HT-29 (cell line): ENCODE results near the gene SRRM3. TPM values are rescaled to one million over a fixed set of nuclear protein-coding genes. Genes with fewer than 3 reads are reported as not detected.
A peak's percentile ranks its signal among the peaks of the same experiment; 100 is the strongest.
"Not testable (repeated sequence)": the region's sequence is repeated elsewhere in the genome, so short reads cannot be mapped to it uniquely, and the experiment has no call there.

Experiments used
- DNase-seq: peaks from one replicate; pipeline ENCODE4 v3.0.0-alpha.2; 2015; ENCODE audit warnings: low spot score
- total RNA-seq: library from RNA; depleted of rRNA; stranded (reverse); fragments of >200 nt; shearing (Covaris generic); gene quantifications from 2 replicates; pipeline ENCODE4 v1.2.3, GENCODE V29; 2014; rRNA removed

The SRRM3 gene, protein sequence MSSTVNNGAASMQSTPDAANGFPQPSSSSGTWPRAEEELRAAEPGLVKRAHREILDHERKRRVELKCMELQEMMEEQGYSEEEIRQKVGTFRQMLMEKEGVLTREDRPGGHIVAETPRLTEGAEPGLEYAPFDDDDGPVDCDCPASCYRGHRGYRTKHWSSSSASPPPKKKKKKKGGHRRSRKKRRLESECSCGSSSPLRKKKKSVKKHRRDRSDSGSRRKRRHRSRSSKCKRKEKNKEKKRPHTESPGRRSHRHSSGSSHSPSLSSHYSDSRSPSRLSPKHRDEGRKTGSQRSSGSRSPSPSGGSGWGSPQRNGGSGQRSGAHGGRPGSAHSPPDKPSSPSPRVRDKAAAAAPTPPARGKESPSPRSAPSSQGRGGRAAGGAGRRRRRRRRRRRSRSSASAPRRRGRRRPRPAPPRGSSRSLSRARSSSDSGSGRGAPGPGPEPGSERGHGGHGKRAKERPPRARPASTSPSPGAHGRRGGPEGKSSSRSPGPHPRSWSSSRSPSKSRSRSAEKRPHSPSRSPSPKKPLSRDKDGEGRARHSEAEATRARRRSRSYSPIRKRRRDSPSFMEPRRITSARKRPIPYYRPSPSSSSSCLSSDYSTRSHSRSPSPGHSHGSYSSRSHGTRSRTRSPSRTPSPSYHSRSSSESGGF
- total RNA-seq, result 0.05 TPM in 1 of 2 replicates, not detected in the other

- peak; percentile 76 for DNase-seq
Measured at GRCh38 chr7:76201732-76202665, at the start of gene SRRM3. TSS of gene SRRM3 (plus strand) at chr7:76201896. CDS start at chr7:76235067, 33,171 bp downstream.

DNA sequence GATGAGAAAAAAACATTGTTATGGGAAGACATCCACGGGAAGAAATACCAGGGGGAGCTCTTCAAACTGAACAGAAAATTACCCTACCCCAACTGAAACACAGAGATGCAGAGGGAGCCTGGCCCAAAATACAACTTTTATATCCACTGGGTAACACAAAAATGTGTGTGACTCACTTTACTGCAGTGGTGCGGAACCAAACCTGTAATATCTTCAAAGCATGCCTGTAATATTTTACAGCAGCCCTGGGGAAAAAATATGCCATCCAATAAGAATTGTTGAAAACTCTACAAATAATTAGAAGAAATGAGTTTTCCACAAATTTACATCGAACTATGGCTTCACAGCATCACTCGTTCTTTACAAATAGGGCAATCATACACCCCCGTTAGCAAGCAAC is 49.8 kb upstream of the SRRM3 start:
- no peak for DNase-seq

GRCh38 chr7:76153571-76154230 is 48.0 kb upstream of the SRRM3 start:
- DNase-seq, result not testable (repeated sequence)

DNA sequence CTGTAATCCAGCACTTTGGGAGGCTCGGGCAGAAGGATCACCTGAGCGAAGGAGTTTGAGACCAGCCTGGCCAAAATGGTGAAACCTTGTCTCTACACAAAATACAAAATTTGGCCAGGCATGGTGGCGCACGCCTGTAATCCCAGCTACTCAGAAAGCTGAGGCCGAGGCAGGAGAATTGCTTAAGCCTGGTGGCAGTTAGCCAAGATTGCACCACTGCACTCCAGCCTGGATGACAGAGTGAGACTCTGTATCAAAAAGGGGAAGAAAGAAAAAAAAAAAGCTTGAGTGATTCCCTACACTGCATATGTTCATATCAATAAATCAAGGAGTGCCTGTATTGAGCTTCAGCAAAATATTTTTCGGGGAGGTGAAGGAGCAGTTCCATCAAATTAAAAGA is 45.8 kb upstream of the SRRM3 start:
- no peak for DNase-seq

GRCh38 chr7:76156992-76157685 is 44.6 kb upstream of the SRRM3 start:
- not testable (repeated sequence) for DNase-seq

DNA sequence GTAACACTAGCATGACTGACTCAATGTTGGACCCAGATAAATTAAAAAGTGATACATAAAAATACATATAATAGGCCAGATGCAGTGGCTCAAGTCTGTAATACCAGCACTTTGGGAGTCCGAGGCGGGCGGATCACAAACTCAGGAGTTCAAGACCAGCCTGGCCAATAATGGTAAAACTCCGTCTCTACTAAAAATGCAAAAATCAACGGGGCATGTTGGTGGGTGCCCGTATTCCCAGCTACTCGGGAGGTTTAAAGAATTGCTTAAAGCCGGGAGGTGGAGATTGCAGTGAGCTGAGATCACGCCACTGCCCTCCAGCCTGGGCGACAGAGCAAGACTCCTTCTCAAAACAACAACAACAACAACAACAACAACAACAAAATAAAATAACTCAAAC is 43.3 kb upstream of the SRRM3 start:
- DNase-seq, result not testable (repeated sequence)

DNA sequence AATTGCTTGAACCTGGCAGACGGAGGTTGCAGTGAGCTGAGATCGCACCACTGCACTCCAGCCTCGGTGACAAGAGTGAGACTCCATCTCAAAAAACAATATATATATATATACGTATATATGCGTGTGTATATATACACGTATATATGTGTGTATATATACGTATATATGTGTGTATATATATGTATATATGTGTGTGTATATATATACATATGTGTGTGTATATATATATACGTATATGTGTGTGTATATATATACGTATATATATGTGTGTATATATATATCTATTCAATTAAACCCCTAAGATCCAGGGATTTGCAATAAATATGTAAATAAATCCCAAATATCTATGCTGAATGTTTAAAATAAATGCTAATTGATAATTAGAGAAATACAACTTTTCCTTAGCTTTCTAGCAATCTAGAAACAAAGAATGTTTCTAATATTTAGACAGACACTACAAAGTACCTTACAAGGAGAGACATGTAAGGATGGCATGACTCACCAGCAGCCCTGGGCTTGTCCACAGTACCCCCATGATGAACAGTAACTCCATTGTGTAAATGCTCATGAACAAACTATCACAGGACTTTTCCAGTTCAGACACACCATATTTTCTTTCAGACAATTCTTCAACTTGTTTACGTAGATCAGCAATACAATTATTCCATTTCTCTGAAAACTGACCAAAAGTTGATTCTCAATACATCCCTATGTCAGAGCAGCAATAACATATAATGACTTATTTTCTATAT is 39.1 kb upstream of the SRRM3 start:
- not testable (repeated sequence) for DNase-seq

DNA sequence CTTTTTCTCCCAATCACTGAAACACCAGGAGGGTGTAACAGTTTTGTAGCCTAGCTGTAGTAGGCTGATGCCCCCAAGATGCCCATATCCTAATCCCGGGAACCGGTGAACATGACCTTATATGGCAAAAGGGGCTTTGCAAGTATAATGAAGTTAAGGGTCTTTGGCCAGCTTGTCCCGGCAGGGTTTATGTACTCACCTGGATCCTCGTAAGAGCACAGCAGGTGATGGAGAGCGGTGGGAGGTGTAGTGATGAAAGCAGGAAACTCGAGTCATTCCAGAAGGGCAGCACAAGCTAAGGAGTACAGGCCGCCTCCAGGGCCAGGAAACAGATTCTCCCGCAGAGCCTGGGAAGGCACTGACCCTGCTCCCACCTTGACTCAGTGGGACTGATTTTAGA is 37.9 kb upstream of the SRRM3 start:
- DNase-seq, result not testable (repeated sequence)

GRCh38 chr7:76165106-76165972 is 36.4 kb upstream of the SRRM3 start:
- DNase-seq, result no peak

DNA sequence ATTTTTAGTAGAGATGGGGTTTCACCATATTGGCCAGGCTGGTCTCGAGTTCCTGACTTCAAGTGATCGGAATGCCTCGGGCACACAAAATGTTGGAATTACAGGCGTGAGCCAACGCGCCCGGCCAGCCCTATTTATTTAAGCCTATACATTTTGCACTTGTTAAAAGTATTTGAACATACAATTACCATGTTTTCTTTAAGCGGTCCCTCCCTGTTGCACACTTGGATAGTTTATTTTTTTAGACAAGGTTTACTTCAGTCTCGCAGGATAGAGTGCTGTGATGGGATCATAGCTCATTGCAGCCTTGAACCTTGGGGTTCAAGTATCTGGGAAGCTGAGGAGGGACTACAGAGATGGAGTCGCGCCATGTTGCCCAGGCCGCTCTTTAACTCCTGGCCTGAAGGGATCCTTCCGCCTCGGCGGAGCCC is 35.7 kb upstream of the SRRM3 start:
- DNase-seq, result peak; percentile 8

DNA sequence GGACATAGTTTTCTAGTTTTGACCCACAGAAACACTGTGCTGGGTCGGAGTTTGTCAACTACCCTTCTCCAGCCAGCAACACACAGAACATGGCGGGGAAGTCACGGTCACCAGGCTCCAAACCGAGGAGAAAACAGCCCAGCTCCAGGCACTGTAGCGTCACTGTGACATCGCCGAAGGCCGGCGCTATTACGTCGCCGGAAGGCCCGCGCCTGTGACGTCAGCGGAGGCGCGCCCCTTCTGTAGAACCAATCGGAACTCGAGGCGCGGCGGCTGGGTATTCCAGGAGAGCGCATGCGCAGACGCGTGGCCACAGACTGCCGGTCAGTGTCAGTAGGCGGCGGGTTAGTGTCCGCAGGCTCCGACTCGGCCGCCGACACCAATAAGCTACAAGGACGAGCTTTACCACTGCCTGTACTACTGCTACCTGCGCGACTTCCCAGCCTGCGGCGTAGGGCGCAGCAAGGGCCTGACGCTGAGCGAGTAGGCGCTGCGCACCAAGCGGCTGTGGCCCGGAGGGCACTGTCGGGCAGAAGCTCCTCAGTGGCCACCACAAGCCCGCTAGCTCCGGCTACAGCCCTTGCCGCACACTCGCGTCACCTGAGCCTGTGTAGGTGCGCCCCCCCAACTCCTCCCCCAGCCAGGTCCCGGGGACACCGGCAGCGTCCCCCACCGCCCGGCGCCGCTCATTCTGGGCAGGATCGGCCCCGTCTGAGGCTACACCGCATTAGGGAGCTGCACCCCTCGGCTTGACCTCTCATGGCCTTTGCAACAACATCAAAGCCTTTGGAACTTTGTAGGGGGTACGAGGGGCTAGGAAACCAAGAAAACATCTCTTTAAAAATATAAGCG is 35.1 kb upstream of the SRRM3 start:
- peak; percentile 100 for DNase-seq

DNA sequence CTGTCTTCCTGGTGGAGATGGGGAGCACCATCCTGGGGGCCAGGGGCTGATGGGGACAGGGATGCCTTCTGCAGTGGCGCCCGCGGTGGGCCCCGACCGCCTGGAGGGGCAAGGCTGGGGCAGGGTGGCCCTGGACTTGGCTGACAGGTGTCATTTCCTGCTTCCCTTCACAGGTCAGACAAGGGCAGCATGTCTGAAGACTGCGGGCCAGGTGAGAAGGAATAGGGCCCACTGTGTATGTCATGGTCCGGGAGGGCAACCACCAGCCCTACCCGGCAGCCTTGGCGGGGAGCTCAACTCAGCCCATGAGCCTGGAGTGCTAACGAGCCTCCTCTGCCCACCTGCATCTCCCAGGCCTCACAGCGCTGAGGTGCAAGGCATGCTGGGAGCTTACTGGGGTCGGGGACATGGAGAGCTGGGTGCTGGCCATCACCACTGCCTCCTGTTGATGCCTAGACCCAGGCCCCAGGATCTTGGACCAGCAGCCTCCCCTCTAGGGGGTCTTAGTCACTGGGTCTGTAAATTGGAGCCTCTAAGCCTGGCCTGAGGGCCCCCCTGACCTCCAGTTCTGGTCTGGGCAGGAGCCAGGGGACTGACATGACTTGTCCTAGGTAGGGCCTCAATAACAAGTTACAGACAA is 28.0 kb upstream of the SRRM3 start:
- no peak for DNase-seq

GRCh38 chr7:76176951-76177350 is 24.7 kb upstream of the SRRM3 start:
- DNase-seq, result not testable (repeated sequence)

DNA sequence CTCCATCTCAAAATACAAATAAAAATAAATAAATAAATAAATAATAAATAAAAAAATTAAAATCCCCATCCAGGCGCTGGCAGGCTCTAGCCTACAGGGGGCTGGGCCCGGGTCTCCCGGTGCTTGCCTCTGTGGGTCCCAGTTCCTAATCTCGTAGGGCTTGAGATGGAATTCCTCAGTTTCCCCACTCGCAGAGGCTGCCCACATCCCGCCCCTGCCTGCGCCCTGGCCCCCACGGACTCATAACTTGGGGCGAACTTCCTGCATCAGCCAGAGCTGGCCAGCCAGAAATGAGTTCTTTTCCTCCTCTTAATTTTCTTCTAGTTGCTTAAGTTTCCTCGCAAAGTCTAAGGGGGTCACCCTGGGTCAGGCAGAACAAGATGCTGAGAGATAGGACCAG is 22.0 kb upstream of the SRRM3 start:
- no peak for DNase-seq

GRCh38 chr7:76182225-76182960 is 19.3 kb upstream of the SRRM3 start:
- DNase-seq, result no peak

DNA sequence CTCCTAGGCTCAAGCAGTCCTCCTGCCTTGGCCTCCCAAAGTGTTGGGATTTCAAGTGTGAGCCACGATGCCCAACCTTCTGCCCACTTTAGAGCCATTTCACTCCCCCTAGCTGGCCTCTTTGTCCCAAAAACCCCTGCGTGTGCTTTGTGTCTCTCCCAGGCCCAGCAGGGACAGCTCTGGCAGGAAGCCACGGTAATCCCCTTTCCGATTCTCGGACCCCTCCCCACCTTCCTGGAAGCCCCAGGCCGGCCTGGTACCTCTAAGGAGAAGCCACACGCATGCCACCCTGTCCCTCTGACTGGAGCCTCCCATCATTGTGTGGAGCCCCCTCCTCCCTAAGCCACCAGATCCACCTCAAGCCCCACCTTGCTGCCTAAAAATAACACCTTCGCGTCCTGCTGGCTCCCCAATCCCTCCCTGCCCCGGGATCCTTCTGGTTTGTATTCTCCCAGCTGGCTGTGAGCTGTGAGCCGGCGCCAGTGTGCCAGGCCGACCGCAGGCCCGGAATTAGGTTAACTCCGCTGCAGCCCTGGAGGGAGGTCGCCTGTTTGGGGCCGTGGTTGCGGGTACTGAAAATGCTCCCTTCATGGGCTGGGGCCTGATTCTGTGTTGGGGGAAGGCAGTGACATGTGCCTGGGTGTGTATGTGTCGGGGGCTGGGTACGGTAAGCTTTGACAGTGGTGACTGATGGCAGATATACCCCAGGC is 16.4 kb upstream of the SRRM3 start:
- DNase-seq, result no peak
